Left forelimb (tissue), 1 donor: Measurements from ENCODE around the gene KLHL42.
"Not testable (repeated sequence)": the region's sequence is repeated elsewhere in the genome, so short reads cannot be mapped to it uniquely, and the experiment has no call there.

Experiments
- DNase-seq: peaks from one replicate; pipeline ENCODE4 v3.0.0-alpha.2; 2018; ENCODE audit warnings: low spot score

The KLHL42 gene

GRCh38 chr12:27817766-27818165 lies 37.7 kb downstream of the KLHL42 start:
- no peak for DNase-seq

- DNase-seq, result no peak
Observed at GRCh38 chr12:27818401-27818918, 38.4 kb downstream of the KLHL42 start.

GRCh38 chr12:27820564-27820963 lies 40.5 kb downstream of the KLHL42 start:
- no peak for DNase-seq

GRCh38 chr12:27821259-27821973 lies 41.4 kb downstream of the KLHL42 start:
- DNase-seq, result no peak

GRCh38 chr12:27822076-27822712 lies 42.2 kb downstream of the KLHL42 start:
- no peak for DNase-seq

DNA sequence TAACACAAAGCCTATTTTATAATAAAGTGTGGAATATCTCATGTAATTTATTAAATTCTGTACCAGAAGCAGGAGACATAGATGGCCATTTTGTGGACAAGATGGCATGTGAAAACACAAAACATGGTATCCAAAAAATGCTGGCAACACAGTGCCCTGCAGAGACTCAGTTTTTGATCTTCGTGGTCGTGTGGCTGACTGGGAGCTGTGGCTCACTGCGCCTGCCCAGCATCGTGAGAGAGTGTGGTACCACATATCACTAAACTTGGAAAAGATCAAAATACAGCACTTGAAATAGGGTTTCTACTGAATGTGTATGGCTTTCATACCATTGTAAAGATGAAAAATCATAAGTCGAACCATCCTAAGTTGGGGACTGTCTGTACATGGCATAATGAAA lies 43.0 kb downstream of the KLHL42 start:
- DNase-seq, result no peak

GRCh38 chr12:27824126-27824842 lies 44.3 kb downstream of the KLHL42 start:
- no peak for DNase-seq

DNA sequence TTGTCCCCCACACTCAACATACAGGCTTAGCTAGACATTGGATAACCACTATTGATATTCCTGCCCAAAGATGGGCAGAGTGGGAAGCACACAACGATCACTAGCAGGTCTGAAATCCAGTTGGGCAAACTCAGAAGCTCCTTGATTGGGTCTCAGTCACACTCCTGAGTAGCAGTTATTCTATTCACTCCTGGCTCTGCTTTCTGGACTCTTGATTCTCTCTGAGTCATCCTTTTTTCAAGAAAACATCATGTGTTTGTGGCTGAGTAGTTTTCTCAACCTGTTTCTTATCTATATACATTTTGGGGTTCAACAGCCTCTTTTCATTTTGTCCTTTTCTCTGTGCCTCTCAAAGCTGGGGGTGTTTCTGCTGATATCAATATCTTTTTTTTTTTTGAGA lies 46.0 kb downstream of the KLHL42 start:
- no peak for DNase-seq

DNA sequence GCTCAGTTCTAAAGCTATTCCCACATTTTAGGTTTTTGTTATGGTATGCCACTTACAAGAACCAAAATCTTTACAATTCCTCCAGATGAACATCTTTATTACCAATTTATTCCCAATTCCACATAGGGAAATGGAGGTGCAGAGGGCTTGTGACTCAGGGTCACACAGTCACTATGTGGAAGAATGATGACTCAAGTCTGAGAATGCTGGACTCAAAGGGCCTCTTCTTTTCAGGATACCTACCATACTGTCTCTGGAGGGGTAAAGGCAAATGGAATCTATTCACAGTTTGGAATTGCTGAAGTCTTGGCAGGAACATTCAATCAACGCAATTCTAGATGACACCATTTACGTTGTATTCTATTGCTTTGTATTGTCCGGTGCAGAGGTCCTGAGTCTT lies 48.2 kb downstream of the KLHL42 start:
- DNase-seq, result no peak

DNA sequence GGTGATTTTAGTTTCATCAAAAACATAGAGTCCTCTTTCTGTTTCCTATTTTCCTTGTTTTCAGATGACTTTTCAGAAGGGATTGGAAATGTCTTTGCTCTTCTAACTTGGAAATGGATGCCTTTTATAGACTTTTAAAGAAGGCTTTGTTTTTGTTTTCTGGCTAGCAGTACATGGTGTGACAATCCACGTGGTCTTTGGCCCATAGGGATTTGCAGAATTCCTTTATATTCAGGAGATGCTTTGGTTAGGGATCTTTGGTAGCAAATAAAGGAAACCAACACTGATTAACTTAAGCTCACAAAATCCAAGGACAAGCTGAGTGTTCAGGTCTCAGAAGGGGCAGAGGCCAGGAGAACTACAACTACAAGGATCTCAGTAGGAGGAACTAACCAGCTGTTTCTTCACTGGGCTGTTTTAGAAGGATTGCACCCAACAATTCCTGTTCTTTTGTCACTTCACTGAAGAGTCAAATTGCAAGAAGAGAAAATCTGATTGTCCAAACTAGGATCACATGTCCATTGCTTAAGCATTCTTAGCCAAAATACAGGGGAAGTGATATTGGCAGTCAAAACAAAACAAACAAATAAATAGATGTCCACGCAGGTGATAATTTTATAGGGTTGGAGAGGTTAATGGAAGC lies 58.6 kb downstream of the KLHL42 start:
- DNase-seq, result no peak

DNA sequence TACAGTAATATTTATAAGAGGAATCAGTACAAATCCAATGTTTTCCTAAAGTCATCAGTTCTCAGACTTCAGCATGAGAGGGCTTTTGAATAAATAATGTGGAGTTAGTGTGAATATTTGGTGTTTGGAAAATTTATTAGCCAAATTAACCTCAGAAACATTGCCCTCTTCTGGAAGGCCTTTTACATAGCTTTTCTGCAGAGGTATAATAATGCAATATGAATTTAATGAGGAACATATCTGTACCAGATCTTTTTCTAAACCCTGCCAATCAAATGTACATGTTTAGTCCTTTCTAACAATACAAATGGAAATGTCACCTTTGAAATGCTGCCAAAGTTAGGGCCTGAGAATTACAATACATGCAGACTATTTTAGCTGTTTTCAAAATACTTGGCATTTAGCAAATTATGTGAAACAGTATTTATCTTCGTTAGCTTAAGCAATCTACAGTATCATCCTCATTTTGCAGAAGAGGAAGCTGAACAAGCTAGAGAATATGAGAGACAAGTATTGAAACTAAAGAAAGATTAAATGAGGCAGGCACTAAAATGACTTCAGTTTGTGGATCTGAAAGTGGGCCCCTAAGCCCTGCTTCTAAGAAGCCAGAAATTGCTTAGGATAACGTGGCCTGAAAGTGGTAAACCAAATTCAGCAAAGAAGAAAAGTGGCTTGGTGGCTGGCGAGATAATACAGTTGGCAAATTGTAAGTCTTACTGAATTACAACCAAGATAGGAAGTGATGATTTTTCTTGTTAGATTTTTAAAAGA lies 60.4 kb downstream of the KLHL42 start:
- no peak for DNase-seq

GRCh38 chr12:27841392-27841882 lies 61.4 kb downstream of the KLHL42 start:
- DNase-seq, result no peak

DNA sequence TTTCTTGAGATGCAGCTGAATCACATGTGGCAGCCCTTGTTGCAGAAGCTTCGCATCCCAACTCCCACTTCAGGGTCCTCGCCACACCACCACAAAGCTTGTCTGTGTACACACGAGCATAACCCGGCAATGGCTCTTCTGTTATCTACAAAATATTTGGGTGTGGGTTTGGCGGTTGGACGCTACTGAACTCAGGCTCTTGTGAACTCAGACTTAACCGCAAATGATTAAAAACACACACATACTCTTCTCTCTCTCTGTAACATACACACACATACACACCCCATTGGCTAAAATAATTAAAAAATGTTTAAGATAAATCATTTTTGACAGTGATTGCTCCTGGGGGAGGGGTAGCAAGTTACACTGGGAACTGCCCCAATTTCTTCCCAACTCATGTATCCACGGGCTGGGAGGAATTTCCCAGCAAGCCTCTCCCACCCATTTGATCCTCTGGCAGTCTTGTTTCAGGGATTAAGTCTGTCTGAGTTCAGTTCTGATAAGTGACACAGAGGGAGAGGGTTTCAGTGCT lies 63.7 kb downstream of the KLHL42 start:
- no peak for DNase-seq

- DNase-seq, result no peak
Observed at GRCh38 chr12:27844366-27845090, 64.5 kb downstream of the KLHL42 start.

- no peak for DNase-seq
Observed at GRCh38 chr12:27845187-27845586, 65.2 kb downstream of the KLHL42 start.

- DNase-seq, result not testable (repeated sequence)
Observed at GRCh38 chr12:27845706-27846105, 65.7 kb downstream of the KLHL42 start.

DNA sequence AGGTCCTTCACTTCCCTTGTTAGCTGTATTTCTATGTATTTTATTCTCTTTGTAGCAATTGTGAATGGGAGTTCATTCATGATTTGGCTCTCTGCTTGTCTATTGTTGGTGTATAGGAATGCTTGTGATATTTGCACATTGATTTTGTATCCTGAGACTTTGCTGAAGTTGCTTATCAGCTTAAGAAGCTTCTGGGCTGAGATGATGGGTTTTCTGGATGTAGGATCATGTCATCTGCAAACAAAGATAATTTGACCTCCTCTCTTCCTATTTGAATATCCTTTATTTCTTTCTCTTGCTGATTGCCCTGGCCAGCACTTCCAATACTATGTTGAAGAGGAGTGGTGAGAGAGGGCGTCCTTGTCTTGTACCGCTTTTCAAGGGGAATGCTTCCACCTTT lies 67.3 kb downstream of the KLHL42 start:
- DNase-seq, result not testable (repeated sequence)

DNA sequence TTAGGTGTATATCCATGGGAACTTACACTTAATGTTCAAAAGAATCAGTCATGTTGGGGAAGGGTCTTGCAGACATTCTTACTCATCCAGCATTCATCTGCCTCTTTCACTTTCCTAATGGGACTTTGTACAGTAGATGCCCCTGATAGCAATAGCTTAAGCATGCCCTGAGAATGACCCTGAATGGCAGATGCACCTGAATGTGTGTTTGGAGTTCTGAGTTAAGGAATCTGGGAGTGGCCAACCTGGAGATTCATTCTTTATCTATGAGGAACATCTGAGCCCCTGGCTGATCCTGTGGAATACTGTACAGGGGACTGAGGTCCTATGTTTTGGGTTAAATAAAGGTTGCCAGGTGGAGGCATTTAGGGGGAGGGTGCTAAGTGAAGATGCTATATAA lies 71.3 kb downstream of the KLHL42 start:
- no peak for DNase-seq

DNA sequence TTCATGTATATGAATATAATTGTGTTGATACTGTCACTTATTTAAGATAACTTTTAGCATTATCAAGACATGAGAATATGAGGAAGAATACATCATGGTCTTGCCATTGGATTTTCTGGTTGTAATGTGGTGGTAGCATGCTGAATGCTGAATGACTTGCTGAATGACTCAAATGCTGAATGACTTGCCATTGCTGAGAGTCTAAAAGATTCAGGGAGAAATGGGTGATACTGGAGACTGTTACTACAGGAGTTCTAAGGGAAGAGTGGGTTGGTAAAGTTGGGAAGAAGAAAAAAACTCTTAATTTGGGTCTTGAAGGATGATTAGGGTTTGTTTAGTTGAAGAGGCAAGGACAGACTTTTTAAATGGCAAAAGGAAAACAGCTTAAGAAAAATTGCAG lies 72.1 kb downstream of the KLHL42 start:
- DNase-seq, result no peak
